ENCODE data around the gene RFX6.

The RFX6 gene

GRCh38 chr6:116922853-116923548 is 46.0 kb downstream of the RFX6 start (continued):
- TF ChIP-seq PRDM6 (tag by site-specific recombination; IDR thresholded peaks at IDR 0.05) (peak; percentile 28; the same call in 1 of the 2 replicates), ZNF362 (tag by site-specific recombination; IDR thresholded peaks at IDR 0.05) (no peak), ATF2 (tag by site-specific recombination; IDR thresholded peaks at IDR 0.05; ENCODE audit: low read depth) (peak; percentile 46; the same call in 1 of the 2 replicates), ZNF221 (tag by site-specific recombination; IDR thresholded peaks at IDR 0.05; ENCODE audit: borderline replicate concordance) (no peak), ZNF701 (tag by site-specific recombination; IDR thresholded peaks at IDR 0.05) (no peak), ZNF19 (tag by site-specific recombination; IDR thresholded peaks at IDR 0.05; ENCODE audit: low read depth) (no peak)

GRCh38 chr6:116924245-116924644 is 47.2 kb downstream of the RFX6 start:
- ChIA-PET CTCF (interaction anchor here (0.6 to 1.4 kb wide), 3 partner anchors 33 to 156 kb away, joined by 3 to 4 read pairs (median 3); no protein-coding TSS in a partner anchor), POLR2A (no interaction called here)
- Histone ChIP-seq H3K27ac (ENCODE audit: extremely low read depth, low read depth, low read length) (no peak overlapping the region), H3K9me3 (ENCODE audit: control insufficient read depth, insufficient read depth, low read depth, low read length) (no peaks in the 10 kb centered on the region), H3K36me3 (ENCODE audit: control insufficient read depth in 2 of 2, insufficient read depth in 1 of 2, low read length in 2 of 2) (no peaks in the 10 kb centered on the region), H3K4me3 (ENCODE audit: low read depth, low read length) (no peak overlapping the region), H3K4me1 (ENCODE audit: control insufficient read depth, insufficient read depth, low read length) (peaks cover 10% of the 10 kb centered on the region; the same call in 1 of the 2 replicates)
- TF ChIP-seq ZNF585B (tag by site-specific recombination; IDR thresholded peaks at IDR 0.05) (no peak), ZNF140 (tag by site-specific recombination; IDR thresholded peaks at IDR 0.05) (no peak), ZNF248 (tag by site-specific recombination; IDR thresholded peaks at IDR 0.05) (no peak), ZNF362 (tag by site-specific recombination; IDR thresholded peaks at IDR 0.05) (no peak), PRDM4 (tag by site-specific recombination; IDR thresholded peaks at IDR 0.05) (no peak), ZNF394 (tag by site-specific recombination; IDR thresholded peaks at IDR 0.05; ENCODE audit: borderline replicate concordance) (no peak), PRDM2 (tag by site-specific recombination; IDR thresholded peaks at IDR 0.05; ENCODE audit: borderline replicate concordance) (no peak), BCL11B (tag by site-specific recombination; IDR thresholded peaks at IDR 0.05; ENCODE audit: low read depth) (no peak), ZNF510 (tag by site-specific recombination; IDR thresholded peaks at IDR 0.05; ENCODE audit: insufficient replicate concordance) (no peak), ZNF660 (tag by site-specific recombination; IDR thresholded peaks at IDR 0.05) (no peak), OSR2 (tag by site-specific recombination; IDR thresholded peaks at IDR 0.05) (peak; percentile 9; the same call in 1 of the 2 replicates), MZF1 (tag by site-specific recombination; IDR thresholded peaks at IDR 0.05; ENCODE audit: borderline replicate concordance) (no peak), ZNF580 (tag by site-specific recombination; IDR thresholded peaks at IDR 0.05) (no peak), KLF9 (tag by site-specific recombination; IDR thresholded peaks at IDR 0.05; ENCODE audit: low read depth) (no peak), ZNF175 (tag by site-specific recombination; IDR thresholded peaks at IDR 0.05) (no peak), ZNF677 (tag by site-specific recombination; IDR thresholded peaks at IDR 0.05) (no peak)

All from HEK293 (cell line).